HG03175 (cell line): Measurements from ENCODE around the gene FARS2.
"Not testable (repeated sequence)": the region's sequence is repeated elsewhere in the genome, so short reads cannot be mapped to it uniquely, and the experiment has no call there.

Experiments used
- ATAC-seq: cut with Tn5 transposase; IDR thresholded peaks from one replicate; pipeline ENCODE4 v1.9.1; 2021; ENCODE audit warnings: mild to moderate bottlenecking, moderate library complexity; ENCODE audit not compliant: unreplicated experiment

FARS2 gene

DNA sequence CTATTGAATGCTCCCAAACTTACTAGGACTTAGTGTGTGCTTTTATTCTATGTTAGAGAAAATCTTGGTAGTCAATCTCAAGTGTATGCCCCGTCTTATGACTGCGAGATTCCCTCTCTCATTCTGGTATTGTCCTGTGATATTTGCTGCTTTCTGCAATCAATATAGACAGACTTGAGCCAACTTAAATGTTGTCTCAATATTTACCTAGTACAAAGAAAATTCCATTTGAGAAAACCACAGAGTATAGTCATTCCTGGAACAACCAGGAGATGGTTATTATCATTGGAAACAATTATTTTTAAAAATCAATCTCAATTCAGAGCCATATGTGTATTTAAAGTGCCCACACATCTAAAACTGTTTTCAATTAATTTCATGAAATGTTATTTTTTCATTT is 415.4 kb downstream of the FARS2 start:
- ATAC-seq: no peak

DNA sequence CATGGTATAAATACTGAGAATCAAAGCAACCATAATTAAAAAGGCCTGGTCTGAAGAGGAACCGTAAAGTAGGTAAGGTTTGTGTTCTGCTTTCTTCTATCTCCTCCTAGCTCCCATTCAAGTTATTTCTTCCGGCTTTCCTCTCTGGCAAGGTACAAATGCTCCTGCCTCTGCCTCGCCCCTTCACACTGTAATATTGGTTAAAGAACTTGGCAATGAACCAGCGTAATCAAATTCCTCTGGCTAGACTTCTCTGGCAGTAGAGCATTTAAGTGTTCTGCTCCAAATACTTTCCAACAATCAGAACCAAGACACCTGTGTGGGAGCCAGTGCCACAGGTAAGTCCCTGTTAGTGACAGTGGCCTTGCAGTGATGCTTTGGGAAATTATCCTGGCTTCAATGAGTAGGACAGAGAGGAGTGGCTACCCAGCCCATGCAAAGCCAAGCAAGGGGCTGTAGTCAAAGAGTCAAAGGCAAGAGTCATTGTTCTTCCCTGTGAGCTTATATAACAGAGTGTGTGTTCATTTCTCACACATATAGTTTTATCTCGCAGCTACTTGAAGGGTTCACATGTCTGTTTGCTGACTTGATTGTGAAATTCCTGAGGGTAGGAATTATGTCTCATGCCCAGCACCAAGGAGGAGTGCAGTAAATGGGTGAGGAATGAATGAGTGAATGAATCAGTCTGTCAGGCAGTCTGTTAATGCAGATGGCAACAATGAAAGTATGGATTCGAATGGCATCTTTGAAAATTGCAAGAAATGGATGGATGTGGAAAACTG is 416.1 kb downstream of the FARS2 start:
- ATAC-seq: no peak

GRCh38 chr6:5679270-5679669 is 418.0 kb downstream of the FARS2 start:
- no peak for ATAC-seq

DNA sequence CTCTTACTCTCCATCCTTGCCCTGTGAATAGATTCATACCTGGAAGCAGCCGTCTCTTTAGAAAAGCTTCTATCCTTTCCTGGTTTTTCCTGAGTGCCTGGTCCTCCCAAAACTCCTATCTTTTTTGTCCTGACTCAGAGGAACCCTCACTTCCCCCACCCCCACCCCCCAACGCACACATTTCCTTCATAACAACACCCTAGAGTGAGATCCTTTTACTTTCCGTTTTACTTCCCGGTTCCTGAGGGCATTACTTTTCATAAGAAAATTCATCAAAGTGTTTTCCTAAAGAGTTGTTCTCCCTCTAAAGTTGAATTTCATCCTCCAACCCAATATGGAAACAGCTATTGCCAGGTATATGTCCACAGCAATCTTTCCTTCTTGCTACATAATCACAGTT is 418.4 kb downstream of the FARS2 start:
- ATAC-seq: no peak

DNA sequence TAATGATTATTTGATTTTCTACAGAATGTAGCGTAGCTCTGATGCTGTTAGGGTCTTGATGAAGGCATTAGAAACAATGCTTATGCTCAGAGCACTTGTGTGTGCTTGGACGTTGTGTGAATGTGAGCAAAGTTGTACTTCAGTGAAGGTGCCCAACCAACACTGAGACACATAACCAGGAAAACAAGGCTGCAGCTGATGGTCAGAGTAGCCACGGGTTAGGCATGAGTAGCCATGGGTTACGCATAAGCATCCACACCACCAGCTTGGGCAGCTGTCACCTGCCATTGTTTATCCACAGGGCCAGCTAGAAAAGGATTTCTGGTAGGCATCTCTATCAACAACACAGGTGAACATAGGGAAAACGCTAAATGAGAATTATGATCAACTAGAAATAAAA is 418.8 kb downstream of the FARS2 start:
- no peak for ATAC-seq

- no peak for ATAC-seq
Measured at GRCh38 chr6:5681480-5681879, 420.2 kb downstream of the FARS2 start.

- ATAC-seq: no peak
Measured at GRCh38 chr6:5682530-5682929, 421.2 kb downstream of the FARS2 start.

DNA sequence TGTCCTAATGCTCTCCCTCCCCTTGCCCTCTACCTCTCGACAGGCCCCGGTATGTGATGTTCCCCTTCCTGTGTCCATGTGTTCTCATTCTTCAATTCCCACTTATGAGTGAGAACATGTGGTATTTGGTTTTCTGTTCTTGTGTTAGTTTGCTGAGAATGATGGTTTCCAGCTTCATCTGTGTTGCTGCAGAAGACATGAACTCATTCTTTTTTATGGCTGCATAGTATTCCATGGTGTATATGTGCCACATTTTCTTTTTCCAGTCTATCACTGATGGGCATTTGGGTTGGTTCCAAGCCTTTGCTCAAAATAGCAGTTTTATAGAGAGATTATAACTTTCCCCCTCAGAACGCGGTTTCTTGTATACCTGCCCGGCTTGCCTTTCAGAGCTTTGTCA is 422.4 kb downstream of the FARS2 start:
- not testable (repeated sequence) for ATAC-seq

DNA sequence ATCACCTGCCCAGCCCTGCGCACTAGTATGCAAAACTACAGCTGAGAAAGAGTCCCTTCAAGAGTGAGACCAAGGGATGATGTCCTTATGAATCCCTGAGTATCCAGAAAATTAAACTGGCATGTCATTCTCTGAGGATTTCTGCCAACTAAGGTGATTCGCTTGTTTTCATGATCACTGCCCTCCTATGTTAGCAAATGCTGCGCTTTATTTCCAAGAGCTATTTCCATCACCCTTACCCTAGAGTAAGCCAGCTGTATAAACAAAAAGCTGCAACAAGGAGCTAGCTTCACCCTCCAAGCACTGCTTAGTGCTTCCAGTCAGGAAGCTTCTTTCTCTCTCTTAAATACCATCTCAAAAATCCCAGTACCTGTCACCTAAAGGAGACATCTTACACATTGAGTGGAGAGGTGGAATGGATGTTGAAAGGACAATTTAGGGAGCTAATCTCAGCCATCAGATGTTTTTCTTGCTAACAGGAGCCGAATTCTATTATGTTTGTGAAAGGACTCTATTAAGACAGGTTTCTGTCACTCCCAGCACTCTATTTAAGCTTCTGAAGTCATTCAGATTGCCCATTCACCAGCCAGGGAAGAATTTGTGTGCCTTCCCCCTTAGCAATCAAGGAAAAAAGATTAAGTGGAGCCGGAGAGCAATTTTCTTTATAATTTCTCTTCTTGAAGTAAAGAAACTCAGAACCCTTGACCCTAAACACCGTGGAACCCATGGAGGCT is 423.2 kb downstream of the FARS2 start:
- no peak for ATAC-seq

GRCh38 chr6:5693225-5694145 is 432.2 kb downstream of the FARS2 start:
- ATAC-seq: no peak

- no peak for ATAC-seq
Measured at GRCh38 chr6:5695260-5696245, 434.2 kb downstream of the FARS2 start.

GRCh38 chr6:5697508-5697907 is 436.2 kb downstream of the FARS2 start:
- no peak for ATAC-seq

GRCh38 chr6:5698318-5698717 is 437.0 kb downstream of the FARS2 start:
- no peak for ATAC-seq

- ATAC-seq: not testable (repeated sequence)
Measured at GRCh38 chr6:5699064-5699463, 437.8 kb downstream of the FARS2 start.

DNA sequence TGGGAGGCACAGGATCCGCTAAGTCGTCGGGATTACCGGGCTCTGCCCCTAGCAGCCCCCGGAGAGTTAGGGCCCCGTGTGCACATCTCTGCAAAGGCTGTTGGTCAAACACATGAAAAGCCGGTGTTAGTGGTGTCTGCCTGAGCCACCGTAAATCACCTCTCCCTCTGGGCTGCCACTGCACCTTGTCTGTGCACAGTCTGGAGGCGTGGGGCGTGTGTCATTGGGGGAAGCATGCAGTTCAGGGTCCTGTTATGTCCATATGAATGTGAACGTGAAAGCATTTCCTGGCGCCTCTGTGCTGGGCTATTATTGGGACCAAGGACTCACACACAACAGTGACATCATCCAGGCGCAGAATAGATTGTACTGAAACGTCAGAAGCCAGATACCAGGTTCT is 439.9 kb downstream of the FARS2 start:
- ATAC-seq: no peak

GRCh38 chr6:5704708-5705107 is 443.4 kb downstream of the FARS2 start:
- no peak for ATAC-seq

DNA sequence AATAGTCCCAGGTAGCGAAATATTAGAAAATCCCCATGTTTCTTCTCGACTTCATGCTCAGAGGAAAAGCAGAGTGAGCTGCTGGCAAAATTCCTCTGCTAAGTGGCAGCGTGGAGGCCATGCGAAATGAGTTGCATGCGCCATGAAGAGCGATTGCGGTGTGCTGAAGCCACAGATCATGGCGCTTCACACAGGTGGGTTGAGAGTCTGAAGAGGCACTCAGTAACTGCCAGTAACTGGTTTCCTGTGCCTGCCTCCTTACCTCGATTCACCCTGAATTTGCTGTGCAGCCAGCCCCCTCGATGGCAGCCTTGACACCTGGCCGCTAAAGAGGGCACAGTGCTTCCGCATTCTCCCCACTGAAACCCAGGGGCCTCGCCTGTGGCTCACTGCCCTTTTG is 443.9 kb downstream of the FARS2 start:
- no peak for ATAC-seq

DNA sequence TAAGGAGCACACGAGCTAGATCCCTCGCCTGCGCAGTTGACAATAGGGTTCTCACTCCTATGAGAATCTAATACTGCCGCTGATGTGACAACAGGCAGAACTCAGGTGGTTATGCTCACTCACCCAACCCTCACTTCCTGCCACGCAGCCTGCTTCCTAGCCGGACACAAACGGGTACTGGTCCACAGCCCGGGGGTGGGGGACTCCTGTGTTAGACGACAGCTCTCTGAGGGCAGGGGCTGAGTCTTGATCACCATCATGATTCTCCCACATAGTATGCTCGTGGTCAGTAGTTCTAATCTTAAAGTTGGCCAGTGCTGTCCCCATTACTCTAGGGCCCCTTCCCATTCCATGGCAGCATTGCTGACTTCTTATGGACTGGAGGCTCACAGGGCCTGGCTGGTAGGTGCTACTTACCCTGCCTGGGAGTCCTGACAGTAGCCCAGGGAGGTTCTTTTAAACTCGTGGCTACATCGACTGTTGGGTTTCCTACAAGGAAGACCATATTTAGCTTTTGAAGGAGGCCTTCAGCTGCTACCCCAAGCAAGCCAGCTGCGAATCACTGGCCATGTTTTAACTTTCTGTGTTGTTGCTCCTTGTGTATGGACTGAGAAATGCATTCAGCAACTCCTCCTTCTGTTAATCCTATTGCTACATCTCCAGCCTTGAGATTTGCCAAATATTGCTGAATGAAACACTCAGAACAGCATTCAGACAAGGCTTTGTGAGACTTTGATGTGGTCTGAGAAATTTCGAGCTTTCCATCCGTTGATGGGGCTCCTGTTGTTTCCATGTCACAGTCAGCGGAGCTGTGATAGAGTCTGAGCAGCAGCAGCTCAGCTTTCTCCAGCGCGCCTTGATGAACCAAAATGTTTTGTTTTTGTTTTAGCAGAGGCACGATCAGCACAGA is 445.1 kb downstream of the FARS2 start:
- ATAC-seq: no peak
